Measurements from ENCODE around the gene RNF112. TPM values are rescaled to one million over a fixed set of nuclear protein-coding genes. Genes with fewer than 3 reads are reported as not detected.

The RNF112 gene
- total RNA-seq, 1 experiment from 2014 or later: 0.10 TPM

- peak overlapping the region; percentile 78 to 83 for H3K4me3 ChIP-seq (ENCODE audit: low read depth in 2 of 2, low read length in 2 of 2)
- ChIA-PET CTCF (no interaction called here), POLR2A (interaction anchor here (1.0 kb wide), 1 partner anchor 271 kb away, joined by 3 read pairs; no protein-coding TSS in a partner anchor)
- BruUV-seq (replicated peaks): no TSS peak
- H3K27ac ChIP-seq (ENCODE audit: low read length): peak overlapping the region; percentile 93
- no peak for ATAC-seq
- in situ Hi-C loops (cut with HindIII; ENCODE audit: low pct_unique_long_range_greater_than_20kb, low sequenced_read_pairs): no loop called here
- H3K9me3 ChIP-seq (ENCODE audit: control insufficient read depth, insufficient read depth, low read depth, low read length): no peaks in the 10 kb centered on the region
- no peak for DNase-seq (ENCODE audit: low read depth, low spot score)
- H3K27me3 ChIP-seq (ENCODE audit: control insufficient read depth, insufficient read depth, low read length): no peaks in the 10 kb centered on the region
- TF ChIP-seq CTCF (IDR thresholded peaks at IDR 0.05) (no peak), REST (IDR thresholded peaks at IDR 0.05; ENCODE audit: insufficient read depth in 1 of 2, low read depth in 2 of 2, low read length in 1 of 2) (no peak), TCF7L2 (IDR thresholded peaks at IDR 0.05; ENCODE audit: low read depth, low read length) (no peak), POLR2AphosphoS5 (IDR thresholded peaks at IDR 0.05; ENCODE audit: low read depth, low read length) (no peak)
- peaks cover 6% of the 10 kb centered on the region for H3K36me3 ChIP-seq (ENCODE audit: control insufficient read depth, insufficient read depth, low read length)
- no peaks in the 10 kb centered on the region; the same call in 1 of the 2 replicates for H3K4me1 ChIP-seq (ENCODE audit: control insufficient read depth, insufficient read depth, low read length)
- intact Hi-C loops (cut with micrococcal nuclease; ENCODE audit: unreplicated experiment): loop anchor here (5.0 kb wide), 1 partner anchor 70 kb away; no protein-coding TSS in a partner anchor
Measured at GRCh38 chr17:19376811-19377210, 34.2 kb upstream of the RNF112 start.

- TF ChIP-seq REST (IDR thresholded peaks at IDR 0.05; ENCODE audit: insufficient read depth in 1 of 2, low read depth in 2 of 2, low read length in 1 of 2): peak; percentile 75 to 92
- no peak for TF ChIP-seq CTCF (IDR thresholded peaks at IDR 0.05)
- 0 out of 2 replicates have a peak, but pooled peaks have one; percentile 23 for TF ChIP-seq TCF7L2 (IDR thresholded peaks at IDR 0.05; ENCODE audit: low read depth, low read length)
- TF ChIP-seq POLR2AphosphoS5 (IDR thresholded peaks at IDR 0.05; ENCODE audit: low read depth, low read length): peak; percentile 73
- no peak for TF ChIP-seq SIN3A (IDR thresholded peaks at IDR 0.05; ENCODE audit: borderline replicate concordance, insufficient read depth, low read depth, low read length)
- CTCF ChIA-PET: interaction anchor here (0.7 to 1.2 kb wide), 2 partner anchors 15 to 32 kb away, joined by 4 to 6 read pairs; partner anchors contain the start of gene B9D1
- H3K4me3 ChIP-seq (ENCODE audit: low read depth in 2 of 2, low read length in 2 of 2): peak overlapping the region; percentile 78 to 83
- in situ Hi-C loops (cut with HindIII; ENCODE audit: low pct_unique_long_range_greater_than_20kb, low sequenced_read_pairs): no loop called here
- no TSS peak for BruUV-seq (replicated peaks)
- H3K27ac ChIP-seq (ENCODE audit: low read length): peak overlapping the region; percentile 93
- peak; percentile 96 for ATAC-seq
- H3K9me3 ChIP-seq (ENCODE audit: control insufficient read depth, insufficient read depth, low read depth, low read length): no peaks in the 10 kb centered on the region
- peaks cover 6% of the 10 kb centered on the region for H3K36me3 ChIP-seq (ENCODE audit: control insufficient read depth, insufficient read depth, low read length)
- intact Hi-C loops (cut with micrococcal nuclease; ENCODE audit: unreplicated experiment): loop anchor here (5.0 kb wide), 1 partner anchor 69 kb away; no protein-coding TSS in a partner anchor
- H3K4me1 ChIP-seq (ENCODE audit: control insufficient read depth, insufficient read depth, low read length): no peaks in the 10 kb centered on the region; the same call in 1 of the 2 replicates
- no peaks in the 10 kb centered on the region for H3K27me3 ChIP-seq (ENCODE audit: control insufficient read depth, insufficient read depth, low read length)
- DNase-seq (ENCODE audit: low read depth, low spot score): peak; percentile 94
- POLR2A ChIA-PET: interaction anchor here (0.6 to 1.2 kb wide), 4 partner anchors 16 to 270 kb away, joined by 3 to 4 read pairs (median 3); no protein-coding TSS in a partner anchor
Measured at GRCh38 chr17:19377602-19378415, 33.2 kb upstream of the RNF112 start.
